GM12875 (cell line): Measurements from ENCODE around the gene NFATC4.

Experiments
- H3K4me3 ChIP-seq: one replicate; pipeline ENCODE4 v1.5.1; 2011; ENCODE audit warnings: low read depth, low read length, control low read depth
- CTCF ChIP-seq: IDR thresholded peaks from 2 replicates; pipeline ENCODE4 v1.5.1; 2011; ENCODE audit warnings: low read depth, mild to moderate bottlenecking, control low read depth, inconsistent platforms, low read length, moderate library complexity, borderline replicate concordance; ENCODE audit not compliant: insufficient read depth

Gene NFATC4

GRCh38 chr14:24398293-24398652 is 30.3 kb downstream of the NFATC4 start:
- H3K4me3 ChIP-seq, result no peak overlapping the region
- TF ChIP-seq CTCF, result no peak

GRCh38 chr14:24398653-24399446 is 30.9 kb downstream of the NFATC4 start, which contains the start of gene NYNRIN:
Gene NYNRIN, plus strand, starts transcription at chr14:24399003. Its CDS starts 244 bp downstream, at chr14:24399247.
- H3K4me3 ChIP-seq, result no peak within 1 kb of the TSS
- TF ChIP-seq CTCF, result no peak

- TF ChIP-seq CTCF, result no peak
- no peak overlapping the region for H3K4me3 ChIP-seq
Measured at GRCh38 chr14:24399447-24399822, 31.5 kb downstream of the NFATC4 start.

GRCh38 chr14:24399999-24400718 is 32.2 kb downstream of the NFATC4 start:
- TF ChIP-seq CTCF, result no peak
- H3K4me3 ChIP-seq, result no peak overlapping the region

- no peak for TF ChIP-seq CTCF
Measured at GRCh38 chr14:24401810-24402702, 34.1 kb downstream of the NFATC4 start.

GRCh38 chr14:24403294-24403998 is 35.5 kb downstream of the NFATC4 start:
- no peak overlapping the region for H3K4me3 ChIP-seq
- no peak for TF ChIP-seq CTCF

More at GRCh38 chr14:24401810-24402702, 34.1 kb downstream of the NFATC4 start:
- no peak overlapping the region for H3K4me3 ChIP-seq
